ENCODE measurements around the gene GPR180. TPM values are rescaled to one million over a fixed set of nuclear protein-coding genes. Genes with fewer than 3 reads are reported as not detected.

Gene GPR180
- polyA plus RNA-seq, 3 donors = 1.0 to 1.1 (median 1.0) TPM

GRCh38 chr13:94583926-94584325 lies 17.7 kb upstream of the GPR180 start:
- Mint-ChIP-seq H3K27ac (no peak overlapping the region), H3K36me3 (peaks cover 62 to 77% of the 10 kb centered on the region in 2 donors), H3K9me3 (peaks cover 0 to 1% (median 0%) of the 10 kb centered on the region in 7 donors), H3K4me3 (no peak overlapping the region), H3K27me3 (ENCODE audit: low read depth in 3 of 3) (no peaks in the 10 kb centered on the region), H3K4me1 (no peaks in the 10 kb centered on the region)
- intact Hi-C loops (cut with micrococcal nuclease) = no loop called here
- no peaks in the 10 kb centered on the region for H3K9me3 ChIP-seq (replicated peaks in 1 of 2; ENCODE audit: control insufficient read depth in 1 of 2, insufficient read depth in 1 of 2, low read length in 2 of 2)
- no peaks in the 10 kb centered on the region for H3K27me3 ChIP-seq (ENCODE audit: control insufficient read depth in 2 of 2, insufficient read depth in 2 of 2, low read length in 2 of 2)
- WGBS (ENCODE audit: insufficient coverage) = no CpG with 5 or more reads among the region's 1 CpG
- no peak for DNase-seq
- H3K4me1 ChIP-seq (ENCODE audit: control insufficient read depth in 1 of 2, insufficient read depth in 2 of 2, low read length in 2 of 2) = no peaks in the 10 kb centered on the region
- TF ChIP-seq CTCF (IDR thresholded peaks at IDR 0.05) = no peak
- H2AFZ ChIP-seq (ENCODE audit: insufficient read depth, low read depth, low read length, poor library complexity, severe bottlenecking) = no peak overlapping the region
- no peak overlapping the region for H3K27ac ChIP-seq (ENCODE audit: low read depth in 1 of 2, low read length in 2 of 2)
- H3K79me2 ChIP-seq (ENCODE audit: insufficient read depth, low read length) = no peaks in the 10 kb centered on the region
- H4K20me1 ChIP-seq (ENCODE audit: insufficient read depth, low read length) = no peaks in the 10 kb centered on the region
- H3K4me3 ChIP-seq (replicated peaks in 1 of 3; ENCODE audit: low read depth in 2 of 3, low read length in 3 of 3) = no peak overlapping the region
- H3K36me3 ChIP-seq (replicated peaks in 1 of 2; ENCODE audit: control insufficient read depth in 1 of 2, insufficient read depth in 2 of 2, low read length in 2 of 2) = peaks cover 59 to 93% of the 10 kb centered on the region in 2 donors
- H3K9ac ChIP-seq (ENCODE audit: insufficient read depth, low read length, poor library complexity, severe bottlenecking) = no peak overlapping the region
- H3K4me2 ChIP-seq (replicated peaks; ENCODE audit: extremely low read depth, low read length, poor library complexity, severe bottlenecking) = no peak overlapping the region

- WGBS (ENCODE audit: insufficient coverage) = no CpG with 5 or more reads among the region's 6 CpGs
- DNase-seq = no peak
- Mint-ChIP-seq H3K4me1 (no peaks in the 10 kb centered on the region), H3K9me3 (peaks cover 0 to 1% (median 0%) of the 10 kb centered on the region in 7 donors), H3K27me3 (ENCODE audit: low read depth in 3 of 3) (no peaks in the 10 kb centered on the region), H3K27ac (no peak overlapping the region), H3K4me3 (no peak overlapping the region), H3K36me3 (peaks cover 60 to 77% of the 10 kb centered on the region in 2 donors)
- no peaks in the 10 kb centered on the region for H3K27me3 ChIP-seq (ENCODE audit: control insufficient read depth in 2 of 2, insufficient read depth in 2 of 2, low read length in 2 of 2)
- no peak for TF ChIP-seq CTCF (IDR thresholded peaks at IDR 0.05)
- intact Hi-C loops (cut with micrococcal nuclease) = no loop called here
- H3K27ac ChIP-seq (ENCODE audit: low read depth in 1 of 2, low read length in 2 of 2) = no peak overlapping the region
- H3K36me3 ChIP-seq (replicated peaks in 1 of 2; ENCODE audit: control insufficient read depth in 1 of 2, insufficient read depth in 2 of 2, low read length in 2 of 2) = peaks cover 48 to 89% of the 10 kb centered on the region in 2 donors
- no peak overlapping the region for H2AFZ ChIP-seq (ENCODE audit: insufficient read depth, low read depth, low read length, poor library complexity, severe bottlenecking)
- H3K9me3 ChIP-seq (replicated peaks in 1 of 2; ENCODE audit: control insufficient read depth in 1 of 2, insufficient read depth in 1 of 2, low read length in 2 of 2) = no peaks in the 10 kb centered on the region
- H4K20me1 ChIP-seq (ENCODE audit: insufficient read depth, low read length) = no peaks in the 10 kb centered on the region
- H3K9ac ChIP-seq (ENCODE audit: insufficient read depth, low read length, poor library complexity, severe bottlenecking) = no peak overlapping the region
- H3K4me2 ChIP-seq (replicated peaks; ENCODE audit: extremely low read depth, low read length, poor library complexity, severe bottlenecking) = no peak overlapping the region
- H3K79me2 ChIP-seq (ENCODE audit: insufficient read depth, low read length) = no peaks in the 10 kb centered on the region
- no peaks in the 10 kb centered on the region for H3K4me1 ChIP-seq (ENCODE audit: control insufficient read depth in 1 of 2, insufficient read depth in 2 of 2, low read length in 2 of 2)
- no peak overlapping the region for H3K4me3 ChIP-seq (replicated peaks in 1 of 3; ENCODE audit: low read depth in 2 of 3, low read length in 3 of 3)
Observed at GRCh38 chr13:94585543-94586101, 16.0 kb upstream of the GPR180 start.

Measured in CD14-positive monocyte (primary cell).